ENCODE data around the gene DNAL1. TPM values are rescaled to one million over a fixed set of nuclear protein-coding genes. Genes with fewer than 3 reads are reported as not detected.

The DNAL1 gene
- total and polyA plus RNA-seq, 10 of the 15 experiments (the other 5 are each of a cell fraction or from before 2014, with no cell fraction given): 2.4 to 18.2 (median 7.4) TPM

DNA sequence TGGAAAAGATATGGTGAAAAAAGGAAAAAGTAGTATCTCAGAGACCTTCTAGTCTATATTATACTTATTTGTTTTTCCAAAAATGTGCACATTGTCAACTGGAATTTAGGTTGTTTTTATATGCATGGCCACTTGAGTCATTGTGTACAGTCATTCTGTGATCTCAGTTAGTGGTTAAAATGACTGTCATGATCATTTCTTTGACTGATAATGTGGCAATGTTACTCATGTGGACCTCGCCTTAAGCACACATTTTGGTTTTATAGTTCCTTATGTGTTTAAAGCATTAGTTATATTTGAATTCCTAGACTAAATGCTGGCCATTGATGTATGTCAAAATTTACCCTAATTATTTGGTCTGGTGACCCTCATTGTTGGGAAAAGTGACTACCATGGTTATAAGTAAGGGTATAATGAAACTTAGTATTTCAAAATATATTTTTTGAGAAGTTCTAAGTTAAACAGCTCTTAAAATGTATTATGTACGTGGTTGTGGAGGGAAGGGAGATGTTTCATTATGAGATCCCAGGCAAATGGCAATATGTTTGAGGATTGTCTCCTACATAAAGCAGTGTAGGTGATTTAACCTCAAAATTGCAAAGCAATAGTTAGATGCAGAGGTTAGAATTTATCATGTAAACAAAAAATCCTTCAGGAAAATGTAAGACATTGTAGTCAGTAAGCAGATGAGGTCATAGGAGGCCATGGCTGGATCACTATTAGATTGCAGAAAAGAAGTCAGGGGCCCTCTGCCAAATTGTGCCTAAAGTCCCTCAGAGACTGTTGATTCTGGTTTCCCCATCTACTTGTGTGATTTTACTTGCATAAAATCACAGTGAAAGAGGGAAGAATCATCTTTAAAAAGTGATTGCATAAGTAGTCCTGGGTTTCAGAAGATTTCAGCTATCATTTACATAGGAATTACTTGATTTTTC is 51.9 kb downstream of the DNAL1 start (continued):
- TF ChIP-seq, protein P1, sequence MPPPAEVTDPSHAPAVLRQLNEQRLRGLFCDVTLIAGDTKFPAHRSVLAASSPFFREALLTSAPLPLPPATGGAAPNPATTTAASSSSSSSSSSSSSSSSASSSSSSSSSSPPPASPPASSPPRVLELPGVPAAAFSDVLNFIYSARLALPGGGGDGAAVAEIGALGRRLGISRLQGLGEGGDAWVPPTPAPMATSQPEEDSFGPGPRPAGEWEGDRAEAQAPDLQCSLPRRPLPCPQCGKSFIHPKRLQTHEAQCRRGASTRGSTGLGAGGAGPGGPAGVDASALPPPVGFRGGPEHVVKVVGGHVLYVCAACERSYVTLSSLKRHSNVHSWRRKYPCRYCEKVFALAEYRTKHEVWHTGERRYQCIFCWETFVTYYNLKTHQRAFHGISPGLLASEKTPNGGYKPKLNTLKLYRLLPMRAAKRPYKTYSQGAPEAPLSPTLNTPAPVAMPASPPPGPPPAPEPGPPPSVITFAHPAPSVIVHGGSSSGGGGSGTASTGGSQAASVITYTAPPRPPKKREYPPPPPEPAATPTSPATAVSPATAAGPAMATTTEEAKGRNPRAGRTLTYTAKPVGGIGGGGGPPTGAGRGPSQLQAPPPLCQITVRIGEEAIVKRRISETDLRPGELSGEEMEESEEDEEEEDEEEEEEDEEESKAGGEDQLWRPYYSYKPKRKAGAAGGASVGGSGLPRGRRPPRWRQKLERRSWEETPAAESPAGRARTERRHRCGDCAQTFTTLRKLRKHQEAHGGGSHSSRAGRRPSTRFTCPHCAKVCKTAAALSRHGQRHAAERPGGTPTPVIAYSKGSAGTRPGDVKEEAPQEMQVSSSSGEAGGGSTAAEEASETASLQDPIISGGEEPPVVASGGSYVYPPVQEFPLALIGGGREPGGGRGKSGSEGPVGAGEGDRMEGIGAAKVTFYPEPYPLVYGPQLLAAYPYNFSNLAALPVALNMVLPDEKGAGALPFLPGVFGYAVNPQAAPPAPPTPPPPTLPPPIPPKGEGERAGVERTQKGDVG (CRISPR knock-in tag; IDR thresholded peaks at IDR 0.05): no peak
- TF ChIP-seq BCL11A (IDR thresholded peaks at IDR 0.05; ENCODE audit: low read depth, low read length): peak; percentile 98
- TF ChIP-seq BACH1 (IDR thresholded peaks at IDR 0.05; ENCODE audit: borderline replicate concordance): peak; percentile 89; the same call in 1 of the 2 replicates
- no peak for TF ChIP-seq CHD4 (IDR thresholded peaks at IDR 0.05)
- TF ChIP-seq RAD21 (IDR thresholded peaks at IDR 0.05; ENCODE audit: insufficient read depth, low read depth, low read length): no peak
- no peak for TF ChIP-seq HDAC2 (IDR thresholded peaks at IDR 0.05)
- TF ChIP-seq YBX1 (IDR thresholded peaks at IDR 0.05): no peak
- TF ChIP-seq, protein P2, sequence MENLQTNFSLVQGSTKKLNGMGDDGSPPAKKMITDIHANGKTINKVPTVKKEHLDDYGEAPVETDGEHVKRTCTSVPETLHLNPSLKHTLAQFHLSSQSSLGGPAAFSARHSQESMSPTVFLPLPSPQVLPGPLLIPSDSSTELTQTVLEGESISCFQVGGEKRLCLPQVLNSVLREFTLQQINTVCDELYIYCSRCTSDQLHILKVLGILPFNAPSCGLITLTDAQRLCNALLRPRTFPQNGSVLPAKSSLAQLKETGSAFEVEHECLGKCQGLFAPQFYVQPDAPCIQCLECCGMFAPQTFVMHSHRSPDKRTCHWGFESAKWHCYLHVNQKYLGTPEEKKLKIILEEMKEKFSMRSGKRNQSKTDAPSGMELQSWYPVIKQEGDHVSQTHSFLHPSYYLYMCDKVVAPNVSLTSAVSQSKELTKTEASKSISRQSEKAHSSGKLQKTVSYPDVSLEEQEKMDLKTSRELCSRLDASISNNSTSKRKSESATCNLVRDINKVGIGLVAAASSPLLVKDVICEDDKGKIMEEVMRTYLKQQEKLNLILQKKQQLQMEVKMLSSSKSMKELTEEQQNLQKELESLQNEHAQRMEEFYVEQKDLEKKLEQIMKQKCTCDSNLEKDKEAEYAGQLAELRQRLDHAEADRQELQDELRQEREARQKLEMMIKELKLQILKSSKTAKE (IDR thresholded peaks at IDR 0.05; ENCODE audit: low read depth, poor library complexity, severe bottlenecking): peak; percentile 95
- TF ChIP-seq, protein P3, sequence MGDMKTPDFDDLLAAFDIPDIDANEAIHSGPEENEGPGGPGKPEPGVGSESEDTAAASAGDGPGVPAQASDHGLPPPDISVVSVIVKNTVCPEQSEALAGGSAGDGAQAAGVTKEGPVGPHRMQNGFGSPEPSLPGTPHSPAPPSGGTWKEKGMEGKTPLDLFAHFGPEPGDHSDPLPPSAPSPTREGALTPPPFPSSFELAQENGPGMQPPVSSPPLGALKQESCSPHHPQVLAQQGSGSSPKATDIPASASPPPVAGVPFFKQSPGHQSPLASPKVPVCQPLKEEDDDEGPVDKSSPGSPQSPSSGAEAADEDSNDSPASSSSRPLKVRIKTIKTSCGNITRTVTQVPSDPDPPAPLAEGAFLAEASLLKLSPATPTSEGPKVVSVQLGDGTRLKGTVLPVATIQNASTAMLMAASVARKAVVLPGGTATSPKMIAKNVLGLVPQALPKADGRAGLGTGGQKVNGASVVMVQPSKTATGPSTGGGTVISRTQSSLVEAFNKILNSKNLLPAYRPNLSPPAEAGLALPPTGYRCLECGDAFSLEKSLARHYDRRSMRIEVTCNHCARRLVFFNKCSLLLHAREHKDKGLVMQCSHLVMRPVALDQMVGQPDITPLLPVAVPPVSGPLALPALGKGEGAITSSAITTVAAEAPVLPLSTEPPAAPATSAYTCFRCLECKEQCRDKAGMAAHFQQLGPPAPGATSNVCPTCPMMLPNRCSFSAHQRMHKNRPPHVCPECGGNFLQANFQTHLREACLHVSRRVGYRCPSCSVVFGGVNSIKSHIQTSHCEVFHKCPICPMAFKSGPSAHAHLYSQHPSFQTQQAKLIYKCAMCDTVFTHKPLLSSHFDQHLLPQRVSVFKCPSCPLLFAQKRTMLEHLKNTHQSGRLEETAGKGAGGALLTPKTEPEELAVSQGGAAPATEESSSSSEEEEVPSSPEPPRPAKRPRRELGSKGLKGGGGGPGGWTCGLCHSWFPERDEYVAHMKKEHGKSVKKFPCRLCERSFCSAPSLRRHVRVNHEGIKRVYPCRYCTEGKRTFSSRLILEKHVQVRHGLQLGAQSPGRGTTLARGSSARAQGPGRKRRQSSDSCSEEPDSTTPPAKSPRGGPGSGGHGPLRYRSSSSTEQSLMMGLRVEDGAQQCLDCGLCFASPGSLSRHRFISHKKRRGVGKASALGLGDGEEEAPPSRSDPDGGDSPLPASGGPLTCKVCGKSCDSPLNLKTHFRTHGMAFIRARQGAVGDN (IDR thresholded peaks at IDR 0.05): peak; percentile 43; the same call in 1 of the 2 replicates
- TF ChIP-seq, protein P4, sequence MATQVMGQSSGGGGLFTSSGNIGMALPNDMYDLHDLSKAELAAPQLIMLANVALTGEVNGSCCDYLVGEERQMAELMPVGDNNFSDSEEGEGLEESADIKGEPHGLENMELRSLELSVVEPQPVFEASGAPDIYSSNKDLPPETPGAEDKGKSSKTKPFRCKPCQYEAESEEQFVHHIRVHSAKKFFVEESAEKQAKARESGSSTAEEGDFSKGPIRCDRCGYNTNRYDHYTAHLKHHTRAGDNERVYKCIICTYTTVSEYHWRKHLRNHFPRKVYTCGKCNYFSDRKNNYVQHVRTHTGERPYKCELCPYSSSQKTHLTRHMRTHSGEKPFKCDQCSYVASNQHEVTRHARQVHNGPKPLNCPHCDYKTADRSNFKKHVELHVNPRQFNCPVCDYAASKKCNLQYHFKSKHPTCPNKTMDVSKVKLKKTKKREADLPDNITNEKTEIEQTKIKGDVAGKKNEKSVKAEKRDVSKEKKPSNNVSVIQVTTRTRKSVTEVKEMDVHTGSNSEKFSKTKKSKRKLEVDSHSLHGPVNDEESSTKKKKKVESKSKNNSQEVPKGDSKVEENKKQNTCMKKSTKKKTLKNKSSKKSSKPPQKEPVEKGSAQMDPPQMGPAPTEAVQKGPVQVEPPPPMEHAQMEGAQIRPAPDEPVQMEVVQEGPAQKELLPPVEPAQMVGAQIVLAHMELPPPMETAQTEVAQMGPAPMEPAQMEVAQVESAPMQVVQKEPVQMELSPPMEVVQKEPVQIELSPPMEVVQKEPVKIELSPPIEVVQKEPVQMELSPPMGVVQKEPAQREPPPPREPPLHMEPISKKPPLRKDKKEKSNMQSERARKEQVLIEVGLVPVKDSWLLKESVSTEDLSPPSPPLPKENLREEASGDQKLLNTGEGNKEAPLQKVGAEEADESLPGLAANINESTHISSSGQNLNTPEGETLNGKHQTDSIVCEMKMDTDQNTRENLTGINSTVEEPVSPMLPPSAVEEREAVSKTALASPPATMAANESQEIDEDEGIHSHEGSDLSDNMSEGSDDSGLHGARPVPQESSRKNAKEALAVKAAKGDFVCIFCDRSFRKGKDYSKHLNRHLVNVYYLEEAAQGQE (IDR thresholded peaks at IDR 0.05; ENCODE audit: low read depth, low read length): no peak
- TF ChIP-seq, protein P5, sequence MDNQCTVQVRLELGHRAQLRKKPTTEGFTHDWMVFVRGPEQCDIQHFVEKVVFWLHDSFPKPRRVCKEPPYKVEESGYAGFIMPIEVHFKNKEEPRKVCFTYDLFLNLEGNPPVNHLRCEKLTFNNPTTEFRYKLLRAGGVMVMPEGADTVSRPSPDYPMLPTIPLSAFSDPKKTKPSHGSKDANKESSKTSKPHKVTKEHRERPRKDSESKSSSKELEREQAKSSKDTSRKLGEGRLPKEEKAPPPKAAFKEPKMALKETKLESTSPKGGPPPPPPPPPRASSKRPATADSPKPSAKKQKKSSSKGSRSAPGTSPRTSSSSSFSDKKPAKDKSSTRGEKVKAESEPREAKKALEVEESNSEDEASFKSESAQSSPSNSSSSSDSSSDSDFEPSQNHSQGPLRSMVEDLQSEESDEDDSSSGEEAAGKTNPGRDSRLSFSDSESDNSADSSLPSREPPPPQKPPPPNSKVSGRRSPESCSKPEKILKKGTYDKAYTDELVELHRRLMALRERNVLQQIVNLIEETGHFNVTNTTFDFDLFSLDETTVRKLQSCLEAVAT (IDR thresholded peaks at IDR 0.05): 0 out of 2 replicates have a peak, but pooled peaks have one; percentile 55
- no peak for TF ChIP-seq SIN3A (IDR thresholded peaks at IDR 0.05; ENCODE audit: low read depth, low read length)
- TF ChIP-seq BMI1 (IDR thresholded peaks at IDR 0.05; ENCODE audit: borderline replicate concordance): peak; percentile 84
- peak; percentile 97 for TF ChIP-seq MTA2 (IDR thresholded peaks at IDR 0.05; ENCODE audit: low read depth)

Data from GM12878 (cell line).